Measurements from ENCODE around the gene INPP1.
"Not testable (repeated sequence)": the region's sequence is repeated elsewhere in the genome, so short reads cannot be mapped to it uniquely, and the experiment has no call there.

The INPP1 gene

DNA sequence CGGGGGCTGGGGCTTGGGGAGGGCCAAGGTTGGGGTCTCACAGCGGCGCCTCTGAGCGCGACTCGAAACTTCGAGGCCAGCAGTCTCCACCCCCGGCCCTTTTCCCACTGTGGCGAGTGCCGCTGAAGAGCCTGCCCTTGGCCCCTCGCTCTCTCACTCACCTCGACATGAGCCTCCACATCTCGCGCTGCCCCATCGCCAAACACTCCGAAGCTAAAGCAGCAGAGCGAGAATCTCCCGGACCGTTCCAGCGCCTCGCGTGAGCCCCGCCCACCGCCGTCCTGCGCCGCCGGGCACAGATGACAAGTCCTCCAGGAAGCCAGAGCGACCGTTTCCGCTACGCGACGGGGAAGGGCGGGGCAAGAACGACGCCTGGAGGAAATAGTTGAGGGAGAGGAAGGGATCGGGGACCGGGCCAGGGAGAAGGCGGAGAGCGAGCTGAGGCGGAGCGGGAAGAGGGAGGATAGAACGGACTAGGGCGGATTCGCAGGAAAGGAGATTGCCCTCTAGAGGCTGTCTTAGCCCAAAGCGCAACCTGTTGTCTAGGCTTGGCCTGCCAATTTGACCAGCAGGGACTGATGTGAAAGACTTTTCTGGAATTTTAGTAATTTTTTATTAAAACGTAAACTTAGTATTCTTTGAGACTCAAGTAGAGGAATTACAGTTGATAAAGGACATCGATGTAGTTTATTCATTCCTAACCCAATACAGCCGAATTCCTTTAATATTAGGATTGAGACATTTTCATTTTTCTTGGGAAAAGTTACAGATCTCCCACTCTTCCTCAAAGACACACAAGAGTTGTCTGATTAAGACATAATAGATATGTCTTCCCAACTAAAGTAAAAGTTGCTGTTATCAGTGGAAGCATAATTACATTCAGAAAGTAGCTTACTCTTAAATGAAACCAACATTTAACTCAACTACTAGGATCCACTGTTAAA is 23.6 kb upstream of the INPP1 start, which contains the start of gene HIBCH:
Gene HIBCH (minus strand): TSS at position 272 of the 944 bp plus-strand sequence. CDS start 76 bp downstream, at position 196.
- in situ Hi-C loops (cut with HindIII; ENCODE audit: low pct_unique_long_range_greater_than_20kb, low sequenced_read_pairs) = no loop called here
- DNase-seq (ENCODE audit: low read depth in 1 of 2, low spot score in 1 of 2) = peak; percentile 55 to 99
- no peak for TF ChIP-seq JUND (IDR thresholded peaks at IDR 0.05; ENCODE audit: low read depth)

GRCh38 chr2:190320696-190321095 is 22.7 kb upstream of the INPP1 start:
- in situ Hi-C loops (cut with HindIII; ENCODE audit: low pct_unique_long_range_greater_than_20kb, low sequenced_read_pairs) = no loop called here
- TF ChIP-seq JUND (IDR thresholded peaks at IDR 0.05; ENCODE audit: low read depth) = no peak
- DNase-seq (ENCODE audit: low read depth in 1 of 2, low spot score in 1 of 2) = no peak

DNA sequence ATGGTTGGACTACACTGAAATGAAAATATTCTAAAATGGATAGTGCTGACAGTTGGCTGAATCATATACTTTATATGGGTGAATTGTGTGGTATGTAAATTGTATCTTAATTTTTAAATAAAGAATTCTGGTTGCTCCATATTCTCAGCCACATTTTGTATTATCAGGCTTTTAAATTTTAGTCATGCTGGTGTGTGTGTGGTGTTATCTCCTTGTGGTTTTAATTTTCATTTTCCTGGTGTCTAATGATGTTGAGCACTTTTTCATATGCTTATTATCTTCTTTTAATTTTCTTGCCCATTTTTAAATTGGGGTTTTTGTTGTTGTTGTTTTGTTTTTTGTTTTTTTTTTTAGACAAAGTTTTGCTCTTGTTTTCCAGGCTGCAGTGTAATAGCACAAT is 20.0 kb upstream of the INPP1 start:
- TF ChIP-seq JUND (IDR thresholded peaks at IDR 0.05; ENCODE audit: low read depth) = no peak
- in situ Hi-C loops (cut with HindIII; ENCODE audit: low pct_unique_long_range_greater_than_20kb, low sequenced_read_pairs) = no loop called here
- DNase-seq (ENCODE audit: low read depth in 1 of 2, low spot score in 1 of 2) = no peak

- in situ Hi-C loops (cut with HindIII; ENCODE audit: low pct_unique_long_range_greater_than_20kb, low sequenced_read_pairs) = no loop called here
Measured at GRCh38 chr2:190325588-190325987, 17.8 kb upstream of the INPP1 start.

DNA sequence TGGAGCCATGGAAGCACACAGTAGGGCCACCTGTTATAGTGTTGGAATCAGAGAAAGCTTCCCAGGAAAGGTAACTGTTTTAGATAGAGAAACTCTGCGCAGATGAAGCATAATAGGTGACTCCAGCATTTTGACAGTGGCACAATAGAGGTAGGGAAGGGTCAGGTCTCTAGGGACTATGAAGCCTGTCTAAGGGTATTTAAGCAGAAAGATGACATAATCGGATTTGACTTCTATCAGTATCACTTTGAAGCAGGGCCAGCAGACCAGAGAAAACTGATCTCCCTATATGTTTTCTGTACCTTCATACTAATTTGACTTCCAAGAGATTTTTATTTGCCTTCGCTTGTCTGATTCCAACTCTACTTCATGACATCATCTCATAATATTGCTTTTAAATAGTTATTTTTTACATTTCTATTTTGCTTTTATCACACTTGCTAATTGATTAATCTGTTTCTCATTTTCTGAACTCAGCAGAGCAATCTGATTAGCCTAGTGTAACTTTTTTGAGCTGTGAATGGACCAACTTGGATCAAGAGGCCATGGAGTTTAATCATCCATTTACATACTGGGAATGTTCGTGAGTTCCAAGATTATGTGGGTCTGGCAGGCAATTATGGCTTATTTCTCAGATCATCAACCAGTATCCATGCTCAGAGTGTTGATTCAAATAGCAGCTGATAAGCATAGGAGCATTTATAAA is 15.4 kb upstream of the INPP1 start:
- in situ Hi-C loops (cut with HindIII; ENCODE audit: low pct_unique_long_range_greater_than_20kb, low sequenced_read_pairs) = no loop called here
- TF ChIP-seq JUND (IDR thresholded peaks at IDR 0.05; ENCODE audit: low read depth) = no peak
- no peak for DNase-seq (ENCODE audit: low read depth in 1 of 2, low spot score in 1 of 2)

More at GRCh38 chr2:190325588-190325987, 17.8 kb upstream of the INPP1 start:
- no peak for TF ChIP-seq JUND (IDR thresholded peaks at IDR 0.05; ENCODE audit: low read depth)
- no peak for DNase-seq (ENCODE audit: low read depth in 1 of 2, low spot score in 1 of 2)

GRCh38 chr2:190328573-190329147 is 14.7 kb upstream of the INPP1 start:
- no peak for TF ChIP-seq JUND (IDR thresholded peaks at IDR 0.05; ENCODE audit: low read depth)
- DNase-seq (ENCODE audit: low read depth in 1 of 2, low spot score in 1 of 2) = peak in 1 of 2 experiments; percentile 23
- in situ Hi-C loops (cut with HindIII; ENCODE audit: low pct_unique_long_range_greater_than_20kb, low sequenced_read_pairs) = no loop called here

- TF ChIP-seq JUND (IDR thresholded peaks at IDR 0.05; ENCODE audit: low read depth) = no peak
- in situ Hi-C loops (cut with HindIII; ENCODE audit: low pct_unique_long_range_greater_than_20kb, low sequenced_read_pairs) = no loop called here
- no peak for DNase-seq (ENCODE audit: low read depth in 1 of 2, low spot score in 1 of 2)
Measured at GRCh38 chr2:190333395-190333794, 10.0 kb upstream of the INPP1 start.

GRCh38 chr2:190333928-190334327 is 9.5 kb upstream of the INPP1 start:
- DNase-seq (ENCODE audit: low read depth in 1 of 2, low spot score in 1 of 2) = no peak
- TF ChIP-seq JUND (IDR thresholded peaks at IDR 0.05; ENCODE audit: low read depth) = no peak
- in situ Hi-C loops (cut with HindIII; ENCODE audit: low pct_unique_long_range_greater_than_20kb, low sequenced_read_pairs) = no loop called here

DNA sequence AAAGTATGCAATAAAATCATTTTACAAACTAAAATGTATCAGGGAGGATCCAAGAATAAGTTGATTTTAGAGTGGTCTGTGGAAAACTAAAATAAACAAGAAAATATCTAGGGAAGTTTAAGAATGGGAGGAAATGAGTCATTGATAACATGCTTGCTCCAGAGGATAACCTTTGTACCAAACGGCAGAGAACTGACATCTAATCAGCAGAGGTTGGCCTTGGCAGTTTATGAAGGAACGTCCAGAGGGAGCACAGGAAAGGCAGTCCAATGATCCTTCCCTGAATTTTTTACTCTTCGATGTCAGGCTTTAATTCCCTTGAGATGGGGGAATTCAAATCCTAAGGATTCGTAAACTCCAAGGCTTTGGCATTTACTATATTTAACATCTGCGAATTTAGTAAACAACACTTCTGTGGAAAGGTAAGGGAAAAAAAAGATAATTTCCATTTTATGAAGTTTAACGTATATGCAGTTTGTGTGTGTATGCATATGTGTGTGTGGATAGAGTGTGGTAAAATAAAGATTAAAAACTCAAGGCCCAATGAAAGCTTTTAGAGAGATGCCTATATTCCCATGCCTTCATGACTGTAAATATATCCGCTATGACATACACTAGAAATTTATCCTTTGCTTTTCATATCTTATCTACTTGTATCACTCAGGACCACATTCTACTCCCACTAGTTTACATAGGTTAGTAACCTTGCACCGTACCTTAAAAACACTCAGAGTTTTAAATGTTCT is 8.7 kb upstream of the INPP1 start:
- DNase-seq (ENCODE audit: low read depth in 1 of 2, low spot score in 1 of 2) = no peak
- in situ Hi-C loops (cut with HindIII; ENCODE audit: low pct_unique_long_range_greater_than_20kb, low sequenced_read_pairs) = no loop called here
- no peak for TF ChIP-seq JUND (IDR thresholded peaks at IDR 0.05; ENCODE audit: low read depth)

DNA sequence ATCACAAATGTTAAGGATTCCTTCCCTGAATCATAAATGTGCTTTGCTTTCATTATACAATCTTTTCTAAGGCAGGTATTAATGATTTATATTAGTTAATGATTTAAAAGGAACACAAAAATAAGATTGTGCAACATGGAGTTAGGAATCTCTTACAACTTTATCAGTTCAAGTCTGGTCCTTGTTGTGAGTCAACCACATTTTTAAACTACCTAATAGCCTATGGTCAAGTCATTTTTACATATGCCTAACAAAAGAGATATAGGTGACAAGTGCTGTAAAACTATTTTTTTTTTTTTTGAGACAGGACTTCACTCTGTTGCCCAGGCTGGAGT is 8.2 kb upstream of the INPP1 start:
- no peak for TF ChIP-seq JUND (IDR thresholded peaks at IDR 0.05; ENCODE audit: low read depth)
- in situ Hi-C loops (cut with HindIII; ENCODE audit: low pct_unique_long_range_greater_than_20kb, low sequenced_read_pairs) = no loop called here
- no peak for DNase-seq (ENCODE audit: low read depth in 1 of 2, low spot score in 1 of 2)

- DNase-seq (ENCODE audit: low read depth in 1 of 2, low spot score in 1 of 2); in situ Hi-C loops (cut with HindIII; ENCODE audit: low pct_unique_long_range_greater_than_20kb, low sequenced_read_pairs): not testable (repeated sequence)
Measured at GRCh38 chr2:190335584-190335983, 7.8 kb upstream of the INPP1 start.

DNA sequence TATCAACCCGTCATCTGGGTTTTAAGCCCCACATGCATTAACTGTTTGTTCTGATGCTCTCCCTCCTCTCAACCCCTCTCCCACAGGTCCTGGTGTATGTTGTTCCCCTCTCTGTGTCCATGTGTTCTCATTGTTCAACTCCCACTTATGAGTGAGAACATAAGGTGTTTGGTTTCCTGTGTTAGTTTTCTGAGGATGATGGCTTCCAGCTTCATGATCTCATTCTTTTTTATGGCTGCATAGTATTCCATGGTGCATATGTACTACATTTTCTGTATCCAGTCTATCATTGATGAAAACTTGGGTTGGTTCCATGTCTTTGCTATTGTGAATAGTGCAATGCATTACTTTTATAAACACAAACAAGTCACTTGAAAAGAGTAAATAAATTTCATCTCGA is 7.0 kb upstream of the INPP1 start:
- in situ Hi-C loops (cut with HindIII; ENCODE audit: low pct_unique_long_range_greater_than_20kb, low sequenced_read_pairs) = no loop called here
- TF ChIP-seq JUND (IDR thresholded peaks at IDR 0.05; ENCODE audit: low read depth) = no peak
- no peak for DNase-seq (ENCODE audit: low read depth in 1 of 2, low spot score in 1 of 2)
